ENCODE data around the gene PPFIA1.

The PPFIA1 gene

DNA sequence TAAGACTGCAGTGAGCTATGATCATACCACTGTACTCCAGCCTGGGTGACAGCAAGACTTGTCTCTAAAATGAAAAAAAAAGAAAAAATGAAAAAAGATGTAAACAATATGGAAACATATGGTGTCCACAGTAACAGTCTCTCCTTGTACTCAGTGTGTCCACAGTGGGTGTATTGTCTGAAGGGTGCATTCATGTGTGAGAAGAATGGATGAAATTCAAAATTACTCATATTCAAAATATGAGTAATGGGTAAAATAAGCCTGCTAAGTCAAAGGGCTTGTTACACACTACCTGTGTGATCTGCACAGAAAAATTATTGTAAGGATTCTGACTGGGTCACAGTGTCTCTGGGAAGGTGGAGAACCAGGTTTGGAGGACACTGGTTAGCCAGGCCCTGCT, 26.9 kb downstream of the PPFIA1 start:
- DNase-seq (ENCODE audit: low read depth, low spot score) = no peak

DNA sequence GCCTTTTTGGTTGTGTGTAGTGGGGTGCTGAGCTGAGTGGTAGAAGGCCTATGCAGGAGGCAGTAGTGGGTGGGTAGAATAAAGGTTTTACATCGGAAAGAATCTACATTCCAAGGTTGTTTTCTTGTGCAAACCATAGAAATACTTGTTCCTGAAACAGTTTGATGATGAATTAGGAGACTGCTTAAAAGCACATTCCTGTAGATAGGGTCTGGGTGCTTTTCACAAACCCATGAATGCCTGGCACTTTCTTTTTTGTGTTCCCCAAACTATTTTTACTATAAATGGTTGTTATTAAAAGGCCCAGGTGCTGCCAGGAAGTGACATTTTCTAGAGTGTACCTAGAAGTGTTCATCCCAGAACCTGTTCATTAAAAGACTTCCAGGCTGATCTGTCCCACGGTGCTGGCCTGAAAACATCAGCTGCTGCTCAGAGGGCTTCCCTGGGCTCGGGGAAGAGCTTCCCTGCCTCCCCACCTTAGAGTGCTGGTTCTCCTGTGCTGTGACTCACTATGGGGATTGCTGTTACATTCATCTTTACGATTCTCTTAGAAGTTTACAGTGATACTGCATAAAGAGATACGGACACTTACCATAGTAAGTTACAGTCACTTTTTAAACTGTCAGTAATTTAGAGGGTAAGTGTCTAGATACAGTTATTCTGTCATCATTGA, 27.9 kb downstream of the PPFIA1 start:
- DNase-seq (ENCODE audit: low read depth, low spot score) = no peak

- no peak for DNase-seq (ENCODE audit: low read depth, low spot score)
These were observed 29.1 kb downstream of the PPFIA1 start for GRCh38 chr11:70299636-70300035.

DNA sequence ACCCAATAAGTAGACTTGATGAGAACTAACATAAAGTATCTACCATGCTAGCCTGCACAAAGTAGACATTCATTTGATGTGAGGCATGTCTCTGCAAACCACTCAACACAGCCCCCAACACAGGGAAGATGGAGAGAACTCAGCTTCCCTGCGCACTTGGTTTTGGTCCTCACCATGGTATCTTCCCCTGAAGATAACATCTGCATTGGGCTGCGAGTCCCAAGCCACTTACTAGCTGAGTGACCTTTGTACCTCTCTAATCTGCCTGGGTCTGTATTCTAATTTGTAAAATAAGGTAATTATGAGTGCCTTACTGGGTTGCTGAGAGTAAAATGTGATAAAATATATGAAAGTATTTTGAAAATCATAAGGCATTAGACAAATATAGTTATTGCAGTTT, 30.7 kb downstream of the PPFIA1 start:
- no peak for DNase-seq (ENCODE audit: low read depth, low spot score)

DNA sequence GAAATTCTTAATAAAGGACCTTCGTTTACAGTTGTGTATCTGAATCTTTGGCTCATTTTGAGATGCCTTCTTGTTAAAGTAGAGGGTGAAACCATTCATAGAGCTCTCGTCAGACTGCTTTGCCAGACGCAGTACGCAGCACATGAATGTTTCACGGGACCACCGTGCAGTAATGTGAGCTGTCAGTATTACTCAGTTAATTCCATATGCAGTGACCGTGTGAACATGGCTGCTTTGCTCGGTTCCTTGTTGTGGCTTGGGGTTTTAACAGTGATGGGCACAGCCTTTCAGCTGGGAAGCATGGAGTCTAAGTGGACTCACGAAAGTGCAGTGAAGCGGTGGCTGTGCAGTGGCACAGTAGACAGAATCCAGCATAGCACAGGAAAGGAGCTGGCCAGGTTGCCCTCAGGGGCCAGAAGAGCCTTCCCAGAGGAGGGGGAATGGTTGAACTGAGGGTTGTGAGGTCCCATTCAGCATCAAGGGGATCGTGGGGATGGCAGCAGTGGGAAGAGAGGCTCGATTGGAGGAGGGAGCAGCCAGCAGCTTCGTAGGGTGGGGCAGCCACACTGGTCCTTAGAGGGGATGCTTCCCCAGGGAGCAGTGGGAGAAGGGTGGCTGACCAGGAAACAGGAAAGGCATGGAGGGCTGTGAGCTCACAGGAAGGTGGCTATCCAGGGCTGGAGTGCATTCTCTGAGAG, 31.4 kb downstream of the PPFIA1 start:
- no peak for DNase-seq (ENCODE audit: low read depth, low spot score)

- DNase-seq (ENCODE audit: low read depth, low spot score) = no peak
These were observed 31.9 kb downstream of the PPFIA1 start for GRCh38 chr11:70302419-70302752.

DNA sequence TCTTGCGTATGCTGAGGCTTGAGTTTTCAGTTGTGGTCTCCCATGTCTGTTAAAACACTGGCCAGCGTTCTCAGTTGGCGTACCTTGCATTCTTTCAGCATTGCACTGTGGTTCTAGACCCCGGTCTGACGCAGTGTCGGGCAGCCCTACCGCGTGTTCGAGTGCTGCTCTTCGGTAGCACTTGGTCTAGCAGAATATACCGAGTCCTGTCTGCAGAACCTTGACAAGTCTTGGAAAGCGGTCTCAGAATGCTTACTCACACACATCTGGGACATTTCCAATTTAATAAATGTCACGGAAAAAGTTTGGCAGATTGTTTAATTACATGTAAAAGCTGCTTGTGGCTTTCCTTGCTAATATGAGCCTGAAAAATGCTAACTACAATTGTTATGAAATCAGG, 32.6 kb downstream of the PPFIA1 start:
- DNase-seq (ENCODE audit: low read depth, low spot score) = no peak

DNA sequence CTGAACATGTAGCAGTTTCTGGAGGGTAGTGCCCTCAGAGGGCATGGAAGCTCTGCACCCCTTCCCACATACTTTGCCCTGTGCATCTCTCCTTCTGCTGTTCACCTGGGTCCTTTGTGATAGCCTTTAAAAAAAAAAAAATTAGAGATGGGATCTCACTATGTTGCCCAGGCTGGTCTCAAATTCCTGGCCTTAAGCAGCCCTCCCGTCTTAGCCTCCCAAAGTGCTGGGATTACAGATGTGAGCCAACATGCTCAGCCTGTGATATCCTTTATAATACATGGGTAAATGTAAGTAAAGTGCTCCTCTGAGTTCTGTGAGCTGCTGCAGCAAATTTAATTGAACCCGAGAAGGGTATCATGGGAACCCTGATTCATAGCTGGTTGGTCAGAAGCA, 33.7 kb downstream of the PPFIA1 start:
- DNase-seq (ENCODE audit: low read depth, low spot score) = no peak

- no peak for DNase-seq (ENCODE audit: low read depth, low spot score)
These were observed 35.0 kb downstream of the PPFIA1 start for GRCh38 chr11:70305501-70305900.

- no peak for DNase-seq (ENCODE audit: low read depth, low spot score)
These were observed 36.1 kb downstream of the PPFIA1 start for GRCh38 chr11:70306586-70307033.

- DNase-seq (ENCODE audit: low read depth, low spot score) = no peak
These were observed 36.7 kb downstream of the PPFIA1 start for GRCh38 chr11:70307176-70307575.

GRCh38 chr11:70311616-70312015, 41.1 kb downstream of the PPFIA1 start:
- DNase-seq (ENCODE audit: low read depth, low spot score) = no peak

DNA sequence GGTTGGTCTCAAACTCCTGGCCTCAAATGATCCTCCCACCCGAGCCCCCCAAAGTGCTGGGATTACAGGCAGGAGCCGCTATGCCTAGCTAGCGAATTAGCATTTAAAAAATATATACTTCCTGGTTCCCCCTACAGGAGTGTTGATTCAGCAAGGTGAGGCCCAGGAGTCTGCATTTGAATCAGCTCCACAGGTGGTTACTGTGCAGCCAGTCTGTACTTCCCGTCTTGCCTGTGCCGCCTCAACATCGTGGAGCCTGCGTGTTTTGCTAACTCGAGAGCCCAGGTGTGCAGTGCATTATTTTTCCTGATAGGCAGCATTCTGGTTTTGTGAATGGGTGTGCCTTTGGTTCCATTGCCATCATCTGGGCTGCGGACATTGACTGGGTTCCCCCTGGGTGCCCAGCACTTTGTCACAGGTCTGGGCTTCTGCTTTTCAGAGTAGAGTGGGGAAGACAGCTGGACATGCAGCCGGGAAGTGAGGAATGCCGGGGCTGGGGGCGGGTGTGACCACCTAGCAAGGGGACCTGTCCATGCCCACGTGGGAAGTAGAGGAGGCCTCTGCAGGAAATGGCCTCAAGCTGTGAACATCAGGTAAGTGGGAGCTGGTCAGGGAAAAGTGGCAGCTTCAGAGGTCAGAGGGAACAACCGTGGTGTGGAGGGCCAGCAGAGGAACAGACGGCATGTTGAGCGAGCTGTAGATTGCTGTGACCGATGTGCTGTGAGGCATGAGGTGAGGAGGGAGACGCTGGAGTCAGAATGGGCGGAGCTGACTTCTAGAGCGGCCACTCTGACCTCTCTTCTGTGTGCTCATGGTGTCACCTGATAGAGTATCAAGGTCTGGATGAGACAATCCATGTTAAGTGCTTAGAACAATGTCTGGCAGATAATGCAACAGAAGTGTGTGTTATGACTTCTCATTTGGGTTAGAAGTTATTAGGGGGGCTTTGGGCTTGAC, 42.2 kb downstream of the PPFIA1 start:
- DNase-seq (ENCODE audit: low read depth, low spot score) = no peak

DNA sequence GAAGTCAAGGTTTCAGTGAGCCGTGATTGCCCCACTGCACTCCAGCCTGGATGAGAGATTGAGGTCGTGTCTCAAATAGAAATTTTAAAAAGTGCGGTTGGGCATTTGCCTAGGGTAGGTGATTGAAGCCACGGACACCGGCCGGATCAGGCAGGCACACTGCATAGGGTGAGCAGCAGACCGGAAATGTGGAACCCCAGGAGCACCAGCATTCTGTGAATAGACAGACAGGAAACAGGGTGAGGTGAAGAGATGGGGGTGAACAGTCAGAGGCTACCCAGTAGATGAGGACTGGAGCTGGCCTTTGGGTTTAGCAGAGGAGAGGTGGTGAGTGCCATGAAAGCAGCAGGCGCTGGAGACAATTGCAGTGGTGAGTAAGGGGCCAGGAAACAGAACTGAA, 43.5 kb downstream of the PPFIA1 start:
- no peak for DNase-seq (ENCODE audit: low read depth, low spot score)

- DNase-seq (ENCODE audit: low read depth, low spot score) = no peak
These were observed 44.2 kb downstream of the PPFIA1 start for GRCh38 chr11:70314730-70315129.

DNA sequence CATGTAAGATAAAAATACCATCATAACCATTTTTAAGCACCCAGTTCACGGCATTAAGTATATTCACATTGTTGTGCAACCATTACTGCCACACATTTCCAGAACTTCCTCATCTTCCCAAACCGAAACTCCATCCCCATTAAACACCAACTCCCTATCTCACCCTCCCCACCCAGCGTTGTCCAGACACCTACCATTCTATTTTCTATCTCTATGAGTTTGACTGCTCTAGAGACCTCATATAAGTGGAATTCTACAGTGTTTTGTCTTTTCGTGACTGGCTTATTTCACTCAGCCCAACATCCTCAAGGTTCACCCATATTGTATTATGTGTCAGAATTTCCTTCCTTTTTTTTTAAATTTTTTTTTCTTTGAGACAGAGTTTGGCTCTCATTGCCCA, 45.2 kb downstream of the PPFIA1 start:
- DNase-seq (ENCODE audit: low read depth, low spot score) = no peak

DNA sequence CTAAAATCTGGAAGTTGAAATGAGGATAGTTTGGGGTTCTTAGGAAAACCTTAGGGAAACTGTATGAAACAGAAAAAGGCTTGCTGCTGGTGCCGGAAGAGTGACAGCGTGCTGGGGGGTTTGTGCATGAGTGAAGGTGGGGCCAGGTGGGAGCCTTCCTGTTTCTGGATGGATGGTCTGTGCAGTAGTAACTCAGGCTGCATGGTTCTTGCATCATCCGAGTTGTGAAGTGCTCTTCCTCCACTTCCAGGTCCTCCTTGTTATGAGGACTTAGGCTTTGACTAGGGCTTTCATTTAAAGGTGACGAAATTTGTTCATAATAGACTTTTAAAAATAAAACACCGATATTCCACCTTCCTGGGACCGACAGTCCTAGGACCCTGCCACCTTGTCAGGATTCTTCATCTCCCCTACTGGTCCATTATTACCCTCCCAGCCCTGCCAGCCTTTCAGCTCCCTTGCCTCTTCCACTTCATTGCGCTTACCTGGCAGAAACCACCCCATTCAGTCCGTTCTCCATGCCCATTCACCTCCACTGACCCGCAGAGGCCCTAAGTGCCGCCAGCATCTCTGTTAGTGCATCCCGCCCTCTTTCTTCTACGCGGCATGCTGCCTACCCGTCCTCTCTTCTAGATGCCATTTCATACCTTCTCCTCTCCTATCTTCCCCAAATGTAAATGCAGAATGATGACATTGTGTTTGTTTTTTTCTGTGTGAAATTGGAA, 47.3 kb downstream of the PPFIA1 start:
- DNase-seq (ENCODE audit: low read depth, low spot score) = no peak

DNA sequence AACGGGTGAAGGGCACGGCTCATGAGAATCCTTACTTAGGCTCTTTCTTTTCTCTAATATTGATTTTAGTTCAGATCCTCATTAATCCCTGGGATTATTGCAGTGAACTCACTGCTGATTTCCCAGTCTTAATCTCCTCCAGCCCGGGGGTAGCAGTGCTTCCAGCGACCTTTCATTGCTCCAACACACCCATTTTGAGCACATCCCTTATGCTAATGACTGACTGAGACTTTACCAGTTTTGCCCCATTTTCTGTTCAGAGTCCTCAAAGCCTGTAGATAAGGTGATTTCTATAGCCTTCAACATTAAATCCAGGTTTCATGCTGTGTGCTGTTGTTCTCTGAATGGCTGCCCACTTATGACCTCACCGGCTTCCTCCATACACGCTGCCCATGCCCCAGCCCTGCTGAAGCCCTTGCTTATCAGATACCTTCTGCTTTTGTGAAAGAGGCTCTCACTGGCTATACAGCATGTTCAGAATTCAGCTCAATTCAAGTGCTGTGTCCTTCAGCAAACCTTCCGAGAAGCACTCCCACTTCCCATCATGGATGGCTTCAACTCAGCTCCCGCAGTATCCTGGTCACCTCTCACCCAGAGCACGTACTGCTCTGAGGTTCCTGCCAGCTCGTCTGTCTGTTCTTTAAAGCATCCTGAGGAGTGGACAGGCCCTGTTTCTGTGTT, 49.0 kb downstream of the PPFIA1 start:
- DNase-seq (ENCODE audit: low read depth, low spot score) = no peak

- no peak for DNase-seq (ENCODE audit: low read depth, low spot score)
These were observed 52.2 kb downstream of the PPFIA1 start for GRCh38 chr11:70322666-70323065.

DNA sequence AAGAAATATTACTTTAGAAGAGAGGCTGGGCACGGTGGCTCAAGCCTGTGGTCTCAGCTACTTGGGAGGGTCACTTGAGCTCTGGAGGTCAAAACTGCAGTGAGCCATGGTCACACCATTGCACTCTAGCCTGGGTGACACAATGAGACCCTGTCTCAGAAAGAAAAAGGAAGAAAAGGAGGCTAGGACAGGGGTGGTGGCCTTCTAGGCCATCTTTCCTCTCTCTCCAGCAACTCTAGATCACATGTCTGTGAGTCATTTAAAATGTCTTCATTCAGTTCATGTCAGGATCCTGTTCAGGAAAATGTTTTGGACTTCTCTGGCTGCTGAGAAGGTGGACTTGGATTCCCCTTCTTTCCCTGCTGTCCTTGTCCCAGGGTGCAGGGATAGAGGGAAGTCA, 53.3 kb downstream of the PPFIA1 start:
- DNase-seq (ENCODE audit: low read depth, low spot score) = no peak

Data from ELF-1 (cell line).